ENCODE measurements around the gene GLTP.

The GLTP gene

DNA sequence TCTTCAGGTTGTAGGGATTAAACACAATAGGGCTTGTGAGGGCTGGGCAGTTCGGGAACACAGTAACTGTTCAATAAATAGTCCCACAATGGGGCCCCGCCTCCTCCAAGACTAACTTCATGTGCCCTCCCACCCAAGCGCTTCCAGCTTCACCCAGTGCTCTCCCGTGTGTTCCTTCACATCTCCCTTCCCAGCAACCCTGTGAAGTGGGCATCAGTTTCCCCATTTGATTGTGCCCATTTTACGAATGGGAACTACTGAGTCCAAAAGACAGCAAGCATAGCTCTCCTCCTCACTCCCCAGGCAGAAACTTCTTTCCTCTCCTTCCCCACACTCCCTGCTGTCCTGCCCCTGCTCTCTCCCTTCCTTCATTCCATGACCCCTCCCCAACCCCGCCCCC, 40.9 kb downstream of the GLTP start:
- Mint-ChIP-seq H3K27ac (no peak overlapping the region), H3K27me3 (ENCODE audit: low read depth) (no peaks in the 10 kb centered on the region), H3K4me1 (no peaks in the 10 kb centered on the region), H3K9me3 (no peaks in the 10 kb centered on the region), H3K4me3 (no peak overlapping the region), H3K36me3 (ENCODE audit: low read depth) (no peaks in the 10 kb centered on the region)
- TF ChIP-seq, protein P1, sequence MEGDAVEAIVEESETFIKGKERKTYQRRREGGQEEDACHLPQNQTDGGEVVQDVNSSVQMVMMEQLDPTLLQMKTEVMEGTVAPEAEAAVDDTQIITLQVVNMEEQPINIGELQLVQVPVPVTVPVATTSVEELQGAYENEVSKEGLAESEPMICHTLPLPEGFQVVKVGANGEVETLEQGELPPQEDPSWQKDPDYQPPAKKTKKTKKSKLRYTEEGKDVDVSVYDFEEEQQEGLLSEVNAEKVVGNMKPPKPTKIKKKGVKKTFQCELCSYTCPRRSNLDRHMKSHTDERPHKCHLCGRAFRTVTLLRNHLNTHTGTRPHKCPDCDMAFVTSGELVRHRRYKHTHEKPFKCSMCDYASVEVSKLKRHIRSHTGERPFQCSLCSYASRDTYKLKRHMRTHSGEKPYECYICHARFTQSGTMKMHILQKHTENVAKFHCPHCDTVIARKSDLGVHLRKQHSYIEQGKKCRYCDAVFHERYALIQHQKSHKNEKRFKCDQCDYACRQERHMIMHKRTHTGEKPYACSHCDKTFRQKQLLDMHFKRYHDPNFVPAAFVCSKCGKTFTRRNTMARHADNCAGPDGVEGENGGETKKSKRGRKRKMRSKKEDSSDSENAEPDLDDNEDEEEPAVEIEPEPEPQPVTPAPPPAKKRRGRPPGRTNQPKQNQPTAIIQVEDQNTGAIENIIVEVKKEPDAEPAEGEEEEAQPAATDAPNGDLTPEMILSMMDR (IDR thresholded peaks at IDR 0.05; ENCODE audit: unreplicated experiment in 3 of 3), result no peak

DNA sequence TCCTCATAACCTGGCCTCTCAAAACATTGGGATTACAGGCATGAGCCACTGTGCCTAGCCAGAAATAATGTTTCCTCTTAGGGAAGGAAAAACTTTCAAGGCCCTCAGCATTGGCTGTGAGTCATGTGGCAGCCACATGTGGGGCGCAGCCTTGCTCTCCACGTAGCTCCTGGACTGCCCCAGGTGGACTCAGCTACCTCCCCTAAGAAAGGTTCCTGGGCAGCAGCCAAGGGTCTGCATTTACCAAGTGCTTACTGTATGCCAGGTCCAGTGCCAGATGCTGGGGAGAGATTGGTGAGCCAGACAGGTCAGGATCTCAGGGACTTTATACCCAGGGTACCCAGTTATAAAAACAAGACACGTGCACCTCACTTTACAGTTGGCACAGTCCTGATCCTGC, 43.4 kb downstream of the GLTP start:
- Mint-ChIP-seq H3K27me3 (ENCODE audit: low read depth) (no peaks in the 10 kb centered on the region), H3K4me3 (no peak overlapping the region), H3K27ac (no peak overlapping the region), H3K9me3 (no peaks in the 10 kb centered on the region), H3K4me1 (no peaks in the 10 kb centered on the region), H3K36me3 (ENCODE audit: low read depth) (no peaks in the 10 kb centered on the region)
- TF ChIP-seq, protein P1 (IDR thresholded peaks at IDR 0.05; ENCODE audit: unreplicated experiment in 3 of 3), result no peak

DNA sequence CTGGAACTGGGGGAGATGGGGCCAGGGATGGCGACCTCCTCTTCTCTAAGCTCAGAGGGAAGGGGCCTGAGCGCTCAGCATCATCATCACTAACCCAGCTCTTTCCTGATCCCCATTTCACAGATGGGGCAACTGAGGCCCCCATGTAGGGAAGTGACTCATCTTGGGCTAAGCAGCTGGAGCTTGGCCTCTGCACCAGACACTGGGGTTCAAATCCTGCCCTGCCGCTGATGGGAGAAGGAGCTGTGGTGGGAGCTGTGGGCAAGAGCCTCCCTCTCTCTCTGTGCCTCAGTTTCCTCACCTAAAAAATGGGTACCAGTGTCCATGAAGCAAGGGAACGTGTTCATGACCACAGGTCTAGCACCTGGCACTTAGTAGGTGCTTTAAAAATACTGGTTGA, 44.5 kb downstream of the GLTP start:
- Mint-ChIP-seq H3K4me1 (peaks cover 6% of the 10 kb centered on the region), H3K9me3 (no peaks in the 10 kb centered on the region), H3K27me3 (ENCODE audit: low read depth) (no peaks in the 10 kb centered on the region), H3K36me3 (ENCODE audit: low read depth) (no peaks in the 10 kb centered on the region), H3K27ac (no peak overlapping the region), H3K4me3 (no peak overlapping the region)
- TF ChIP-seq, protein P1 (IDR thresholded peaks at IDR 0.05; ENCODE audit: unreplicated experiment in 3 of 3), result no peak

DNA sequence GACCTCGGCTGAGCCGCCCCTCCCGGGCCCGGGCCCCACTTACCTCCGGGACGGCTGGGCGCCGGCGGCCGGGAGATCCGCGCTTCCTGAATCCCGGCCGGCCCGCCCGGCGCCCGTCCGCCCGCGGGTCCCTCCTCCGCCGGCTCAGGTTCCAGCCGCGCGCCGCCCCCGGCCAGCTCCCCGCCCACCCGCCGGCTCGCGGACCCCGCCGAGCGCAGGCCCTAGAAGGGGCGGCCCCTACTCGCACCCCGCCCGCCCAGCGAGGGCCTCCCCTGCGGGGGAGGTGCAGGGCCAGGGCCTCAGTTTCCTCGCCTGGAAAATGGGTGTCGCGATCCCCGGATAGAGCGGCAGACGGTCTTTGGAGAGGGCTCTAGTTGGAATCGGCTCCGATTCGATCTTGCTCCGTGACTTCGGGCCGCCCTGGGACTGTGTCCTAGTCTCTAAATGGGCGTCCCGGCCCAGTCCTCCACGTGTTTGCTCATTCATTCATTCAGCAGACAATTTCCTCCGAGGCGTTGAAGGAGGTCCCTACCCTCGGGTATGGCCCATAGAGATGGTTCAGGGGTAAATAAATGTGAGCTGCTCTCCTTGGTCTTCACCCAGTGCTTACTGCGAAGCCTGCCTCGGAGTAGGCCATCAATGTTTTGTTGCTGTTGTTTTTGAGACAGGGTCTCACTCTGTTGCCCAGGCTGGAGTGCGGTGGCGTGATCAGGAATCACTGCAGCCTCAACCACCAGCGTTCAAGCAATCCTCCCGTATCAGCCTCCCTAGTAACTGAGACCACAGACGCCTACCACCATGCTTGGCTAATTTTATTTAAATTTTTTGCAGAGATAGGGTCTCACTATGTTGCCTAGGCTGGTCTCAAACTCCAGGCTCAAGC, 46.8 kb downstream of the GLTP start, which contains the start of gene TRPV4:
TRPV4 (minus strand) TSS at position 92 of the 883 bp plus-strand sequence. CDS start 18,602 bp downstream, outside the sequence.
- Mint-ChIP-seq H3K27me3 (ENCODE audit: low read depth) (no peaks in the 10 kb centered on the region), H3K9me3 (no peaks in the 10 kb centered on the region), H3K4me3 (peak within 1 kb of the TSS; percentile 73 to 83 (median 77)), H3K27ac (no peak within 1 kb of the TSS), H3K4me1 (peaks cover 7% of the 10 kb centered on the region), H3K36me3 (ENCODE audit: low read depth) (no peaks in the 10 kb centered on the region)
- TF ChIP-seq, protein P1 (IDR thresholded peaks at IDR 0.05; ENCODE audit: unreplicated experiment in 3 of 3), result no peak

DNA sequence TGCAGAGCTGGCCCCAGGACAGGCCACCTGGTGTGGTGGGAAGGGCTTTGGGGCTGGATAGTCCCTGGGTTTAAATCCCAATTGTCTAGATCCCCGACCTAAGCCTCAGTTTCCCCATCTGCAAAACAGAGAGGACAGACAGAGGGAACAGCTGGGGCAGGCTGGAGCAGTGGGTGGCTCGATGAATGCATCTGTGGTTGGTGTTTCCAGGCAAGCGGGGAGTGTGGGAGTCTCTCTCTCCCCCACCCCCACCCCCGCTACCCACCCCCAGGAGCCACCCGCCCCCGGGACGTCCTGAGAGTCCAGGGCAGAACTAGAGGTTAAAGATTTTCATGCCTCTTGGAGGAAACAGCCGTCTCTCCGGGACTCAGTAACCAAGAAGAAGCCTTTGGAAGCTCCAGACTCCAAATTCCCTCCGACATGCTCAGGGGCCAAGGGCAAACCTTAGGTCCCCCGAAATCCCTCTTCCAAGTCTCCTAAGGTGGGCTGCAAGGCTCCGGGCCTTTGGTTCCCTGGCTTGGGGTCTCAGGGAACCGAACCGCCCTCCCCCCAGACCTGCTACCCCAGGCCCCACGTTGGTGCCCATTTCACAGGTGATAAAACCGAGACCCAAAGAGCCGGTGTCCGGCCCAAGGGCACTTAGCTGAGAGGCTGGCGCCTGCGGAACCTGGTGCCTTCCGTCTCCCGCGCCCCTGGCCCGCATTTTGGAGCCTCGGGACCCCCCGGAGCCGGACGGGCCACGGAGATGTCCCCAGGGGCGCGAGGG, 47.6 kb downstream of the GLTP start:
- H3K4me1 Mint-ChIP-seq, result peaks cover 7% of the 10 kb centered on the region
- no peaks in the 10 kb centered on the region for H3K27me3 Mint-ChIP-seq (ENCODE audit: low read depth)
- H3K36me3 Mint-ChIP-seq (ENCODE audit: low read depth), result no peaks in the 10 kb centered on the region
- TF ChIP-seq, protein P1 (IDR thresholded peaks at IDR 0.05; ENCODE audit: unreplicated experiment in 3 of 3), result no peak
- no peaks in the 10 kb centered on the region for H3K9me3 Mint-ChIP-seq
- H3K27ac Mint-ChIP-seq, result no peak overlapping the region
- peak overlapping the region in 2 of 3 experiments; percentile 61 to 70 for H3K4me3 Mint-ChIP-seq

Measured in nephron (organoid).